NCI-H2107 treated with DMSO at 0.1 percent for 48 hours (cell line): ENCODE data around the gene RXRB.

ENCODE experiments used
- DNase-seq: peaks from one replicate; lab custom pipeline; 2025; ENCODE audit not compliant: unreplicated experiment; lab: John Stamatoyannopoulos, UW

RXRB gene

GRCh38 chr6:33212857-33213165, 12.3 kb upstream of the RXRB start:
- DNase-seq = no peak

GRCh38 chr6:33211666-33212422, 11.4 kb upstream of the RXRB start:
- DNase-seq = no peak

DNA sequence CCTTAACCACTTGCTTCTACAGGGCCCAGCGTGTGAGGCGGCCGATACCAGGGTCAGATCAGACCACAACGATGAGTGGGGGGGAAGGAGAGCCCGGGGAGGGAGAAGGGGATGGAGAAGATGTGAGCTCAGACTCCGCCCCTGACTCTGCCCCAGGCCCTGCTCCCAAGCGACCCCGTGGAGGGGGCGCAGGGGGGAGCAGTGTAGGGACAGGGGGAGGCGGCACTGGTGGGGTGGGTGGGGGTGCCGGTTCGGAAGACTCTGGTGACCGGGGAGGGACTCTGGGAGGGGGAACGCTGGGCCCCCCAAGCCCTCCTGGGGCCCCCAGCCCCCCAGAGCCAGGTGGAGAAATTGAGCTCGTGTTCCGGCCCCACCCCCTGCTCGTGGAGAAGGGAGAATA, 10.7 kb upstream of the RXRB start:
- no peak for DNase-seq

GRCh38 chr6:33209856-33210255, 9.4 kb upstream of the RXRB start:
- DNase-seq = no peak

DNA sequence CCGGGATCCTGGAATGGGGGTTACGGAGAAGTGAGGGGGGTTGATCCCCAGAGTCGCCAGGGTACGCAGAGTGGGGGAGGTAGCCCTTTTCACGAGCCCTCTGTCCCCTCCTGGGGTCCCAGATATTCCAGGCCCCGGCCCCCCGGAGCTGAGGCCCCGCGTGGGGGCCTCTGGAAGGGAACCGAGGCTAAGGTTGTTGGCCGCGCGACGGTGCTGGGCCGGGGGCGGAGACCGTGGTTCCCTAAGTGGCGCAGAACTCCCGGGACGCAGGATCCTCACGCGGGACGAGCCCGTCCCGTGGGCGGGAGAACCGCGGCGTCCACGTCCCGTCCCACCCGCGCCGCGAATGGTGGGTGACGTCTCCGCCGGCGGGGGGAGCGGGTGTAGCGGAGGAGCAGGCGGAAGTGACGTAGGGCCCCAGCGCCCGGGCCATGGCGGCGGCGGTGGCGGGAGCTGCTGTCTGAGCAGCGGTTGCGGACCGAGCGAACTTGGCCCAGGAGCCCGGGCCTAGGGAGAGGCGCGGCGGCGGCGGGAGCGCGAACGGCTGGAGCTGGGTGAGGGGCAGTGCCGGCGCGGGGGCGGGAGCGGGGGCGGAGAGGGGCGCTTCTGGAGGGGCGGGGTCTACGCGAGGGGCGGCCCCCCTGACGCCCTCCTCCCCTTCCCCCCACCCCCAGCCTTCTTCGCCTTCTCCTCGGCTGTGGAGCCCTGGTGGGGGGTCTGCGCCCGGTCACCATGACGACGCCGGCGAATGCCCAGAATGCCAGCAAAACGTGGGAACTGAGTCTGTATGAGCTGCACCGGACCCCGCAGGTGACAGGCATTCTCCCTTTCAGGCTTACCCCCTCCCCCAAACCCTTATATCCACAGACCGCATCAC, 7.9 kb upstream of the RXRB start, which contains the start of gene RING1:
RING1 (plus strand) TSS at position 410 of the 877 bp plus-strand sequence; CDS start at position 733, 323 bp downstream.
- peak; percentile 17 for DNase-seq

DNA sequence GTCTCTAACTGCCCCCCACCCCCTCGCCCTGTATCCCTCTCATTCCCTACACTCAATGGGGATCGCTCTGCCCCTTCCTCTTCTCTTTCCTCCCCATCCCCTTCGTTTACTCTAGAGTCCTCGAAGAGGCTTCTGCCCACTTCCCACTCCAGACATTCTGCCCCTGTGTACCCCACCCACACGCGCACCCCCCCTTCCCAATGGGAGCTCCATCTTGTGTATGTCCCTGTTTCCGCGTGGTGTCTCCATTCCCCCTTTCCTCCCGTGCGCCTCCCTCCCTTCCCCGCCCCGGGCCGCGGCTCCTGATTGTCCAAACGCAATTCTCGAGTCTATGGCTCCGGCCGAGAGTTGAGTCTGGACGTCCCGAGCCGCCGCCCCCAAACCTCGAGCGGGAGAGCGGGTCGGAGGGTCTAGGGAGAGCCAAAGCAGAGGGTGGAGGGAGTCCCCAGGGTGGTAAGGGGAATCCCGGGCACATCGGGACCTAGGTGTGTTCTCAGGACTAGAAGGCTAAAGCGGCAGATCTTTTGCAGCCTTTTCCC, 7.2 kb upstream of the RXRB start:
- DNase-seq = no peak

DNA sequence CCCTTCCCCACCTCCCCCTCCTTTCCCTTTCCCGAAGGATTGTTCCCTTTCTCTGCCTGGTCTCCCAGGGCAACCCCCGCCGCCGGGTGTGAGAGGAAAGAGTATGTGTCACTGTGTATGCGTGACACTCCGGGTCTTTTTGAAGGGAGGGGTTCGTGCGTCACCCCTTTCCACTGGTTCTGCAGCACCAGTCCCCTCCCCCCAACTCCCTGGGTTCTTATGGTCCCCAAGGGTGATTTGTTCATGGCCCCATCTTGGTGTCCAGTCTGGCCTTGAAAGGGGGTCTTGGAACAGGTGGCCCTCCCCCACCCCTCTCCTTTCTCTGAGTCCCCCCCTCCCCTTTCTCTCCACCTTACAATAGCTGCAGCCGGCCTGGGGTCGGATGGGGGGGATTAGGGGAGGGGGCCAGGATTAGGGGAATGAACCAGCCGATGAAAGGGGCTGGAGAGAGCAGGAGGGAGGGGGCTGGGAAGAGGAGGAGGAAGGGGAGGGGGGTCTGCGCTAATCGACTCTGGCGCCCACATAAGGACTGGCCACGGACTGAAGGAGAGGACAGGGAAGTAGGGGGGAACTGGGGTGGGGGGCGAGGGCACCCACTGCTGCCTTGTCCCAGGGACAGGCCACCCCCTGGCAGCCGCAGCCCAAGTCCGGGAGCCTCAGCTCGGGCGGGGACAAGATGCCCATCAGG, 6.5 kb upstream of the RXRB start:
- no peak for DNase-seq

DNA sequence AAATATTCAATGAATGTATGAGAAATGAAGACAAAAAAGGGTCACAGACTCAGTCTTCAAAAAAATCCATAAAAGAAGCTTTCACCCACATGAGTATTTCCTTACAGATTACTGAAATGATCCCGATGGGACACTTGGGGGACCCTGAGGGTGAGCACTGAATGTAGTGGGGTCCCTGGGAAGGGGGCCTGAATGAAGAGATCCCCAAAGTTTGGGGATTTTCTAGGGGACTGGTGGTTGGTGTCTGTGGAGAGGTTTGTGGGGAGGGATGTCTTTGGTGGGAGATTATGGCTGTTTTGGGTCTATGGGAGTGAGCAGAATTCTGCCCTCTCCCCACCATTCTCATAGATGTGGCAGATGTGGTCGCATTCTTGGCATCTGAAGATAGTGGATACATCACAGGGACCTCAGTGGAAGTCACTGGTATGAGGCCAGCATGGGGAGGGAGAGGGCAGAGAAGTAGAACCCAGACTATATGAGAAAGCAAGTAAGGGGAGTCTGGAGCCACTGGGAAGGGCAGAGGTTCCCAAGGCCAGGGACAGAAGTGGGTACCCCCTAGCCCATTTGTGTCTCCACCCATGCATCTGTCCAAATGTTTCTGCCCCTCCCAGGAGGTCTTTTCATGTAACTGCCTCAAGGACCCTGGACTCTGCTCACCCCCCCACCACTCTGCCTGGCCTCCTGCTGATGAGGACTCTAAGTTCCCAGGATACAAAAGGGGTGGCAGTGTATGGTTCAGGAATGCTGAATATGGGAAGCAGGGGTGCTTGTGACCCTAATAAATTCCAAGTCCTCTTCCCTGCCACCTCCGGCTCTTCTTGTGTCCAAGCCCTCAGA, 5.8 kb upstream of the RXRB start:
- DNase-seq = no peak

- no peak for DNase-seq
These were observed 4.9 kb upstream of the RXRB start for GRCh38 chr6:33205191-33206026.

DNA sequence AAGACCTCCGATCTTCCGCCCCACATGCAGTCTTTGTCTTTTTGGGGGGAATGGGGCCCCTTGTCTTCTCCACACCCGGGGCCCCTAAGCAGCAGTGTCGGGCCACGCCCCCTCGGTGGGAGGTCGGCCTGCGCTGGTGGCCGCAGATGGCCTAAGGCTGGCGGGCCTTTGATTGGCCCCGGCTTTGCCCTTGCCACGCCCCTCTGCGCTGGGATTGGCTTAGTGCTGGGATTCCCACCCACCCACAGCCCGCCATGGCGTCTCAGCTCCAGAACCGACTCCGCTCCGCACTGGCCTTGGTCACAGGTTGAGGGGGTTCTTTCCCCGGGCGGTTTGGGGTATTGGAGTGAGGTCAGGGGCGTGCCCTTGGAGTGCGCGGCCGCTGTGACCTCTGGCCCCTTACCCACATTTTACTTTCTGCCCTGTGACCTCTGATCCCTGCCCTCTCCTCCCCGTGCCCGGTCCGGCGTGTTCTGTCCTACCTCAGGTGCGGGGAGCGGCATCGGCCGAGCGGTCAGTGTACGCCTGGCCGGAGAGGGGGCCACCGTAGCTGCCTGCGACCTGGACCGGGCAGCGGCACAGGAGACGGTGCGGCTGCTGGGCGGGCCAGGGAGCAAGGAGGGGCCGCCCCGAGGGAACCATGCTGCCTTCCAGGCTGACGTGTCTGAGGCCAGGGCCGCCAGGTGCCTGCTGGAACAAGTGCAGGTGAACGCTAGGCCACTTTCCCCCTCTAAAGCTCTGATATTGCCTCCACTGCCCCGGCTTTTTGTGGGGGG, 4.1 kb upstream of the RXRB start, which contains the start of gene HSD17B8:
HSD17B8 (plus strand) TSS at position 241 of the 776 bp plus-strand sequence; CDS start at position 255, 14 bp downstream.
- peak; percentile 58 for DNase-seq

DNA sequence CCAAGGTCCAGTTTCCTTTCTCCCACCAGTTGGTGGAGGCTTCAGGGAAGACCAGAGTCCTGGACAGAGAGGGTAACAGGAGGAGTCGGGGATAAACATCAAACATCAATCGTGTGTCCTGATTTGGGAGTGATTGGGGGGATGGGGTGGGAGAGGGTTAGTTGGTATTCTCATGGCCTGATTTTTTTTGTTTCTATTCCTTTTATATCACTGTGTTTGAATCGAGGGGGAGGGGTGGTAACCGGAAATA, 3.6 kb upstream of the RXRB start:
- no peak for DNase-seq

DNA sequence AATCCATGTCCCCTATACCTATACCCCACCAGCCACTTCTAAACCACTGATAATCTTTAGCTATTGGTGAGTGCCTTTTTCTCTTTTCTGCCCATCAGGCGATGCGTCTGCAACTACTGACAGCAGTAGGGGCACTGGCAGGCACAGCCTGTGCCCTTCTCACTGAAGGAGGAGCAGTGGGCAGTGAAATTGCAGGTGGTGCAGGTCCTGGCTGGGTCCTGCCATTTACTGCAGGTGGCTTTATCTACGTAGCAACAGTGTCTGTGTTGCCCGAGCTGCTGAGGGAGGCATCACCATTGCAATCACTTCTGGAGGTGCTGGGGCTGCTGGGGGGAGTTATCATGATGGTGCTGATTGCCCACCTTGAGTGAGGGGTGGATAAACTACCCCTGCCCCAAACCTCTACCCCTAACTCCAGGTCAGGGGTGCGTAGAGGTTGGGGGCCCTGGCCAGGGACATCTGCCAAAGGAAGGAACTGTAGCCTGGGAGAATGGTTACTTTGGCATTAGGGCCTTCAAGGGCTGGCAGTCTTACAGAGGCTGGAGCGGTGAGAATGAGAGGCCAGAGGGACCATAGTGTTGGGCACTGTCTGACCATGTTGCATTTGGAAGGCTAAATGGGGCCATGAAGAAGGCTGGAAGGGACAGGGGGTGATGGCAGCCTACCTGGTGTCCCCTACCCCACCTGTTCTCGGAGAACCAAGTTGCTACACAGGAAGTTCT, 3.1 kb upstream of the RXRB start:
- no peak for DNase-seq

DNA sequence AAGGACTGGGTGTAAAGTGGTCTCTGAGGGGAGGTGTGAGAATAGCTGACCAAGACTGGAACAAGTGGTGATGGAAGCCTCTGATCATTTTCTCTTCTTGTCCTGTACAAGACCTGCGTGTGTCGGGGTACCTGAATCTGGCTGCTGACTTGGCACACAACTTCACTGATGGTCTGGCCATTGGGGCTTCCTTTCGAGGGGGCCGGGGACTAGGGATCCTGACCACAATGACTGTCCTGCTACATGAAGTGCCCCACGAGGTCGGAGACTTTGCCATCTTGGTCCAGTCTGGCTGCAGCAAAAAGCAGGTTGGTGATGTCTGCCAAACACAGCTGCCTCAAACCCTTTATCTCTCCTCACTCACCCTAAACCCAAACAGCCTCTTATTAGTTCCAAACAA, 2.3 kb upstream of the RXRB start:
- no peak for DNase-seq

DNA sequence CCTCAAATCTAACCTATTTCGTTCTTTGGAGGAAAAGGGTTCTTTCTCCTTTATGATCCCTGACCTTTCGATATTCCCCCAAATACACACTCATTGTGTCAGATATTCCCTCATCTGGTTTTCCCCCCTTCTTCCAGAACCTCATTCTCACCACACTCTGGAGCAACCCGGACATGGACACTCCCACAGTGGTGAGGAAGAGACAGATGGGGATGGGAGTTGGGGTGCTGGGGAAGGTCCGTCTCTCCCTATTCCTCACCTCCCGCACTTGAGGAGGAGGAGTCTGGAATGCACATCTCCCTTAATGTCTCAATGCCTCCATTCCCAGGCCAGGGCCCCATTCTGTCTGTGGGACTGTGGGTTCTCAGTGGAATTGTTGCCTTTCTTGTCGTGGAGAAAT, 1.5 kb upstream of the RXRB start:
- no peak for DNase-seq

DNA sequence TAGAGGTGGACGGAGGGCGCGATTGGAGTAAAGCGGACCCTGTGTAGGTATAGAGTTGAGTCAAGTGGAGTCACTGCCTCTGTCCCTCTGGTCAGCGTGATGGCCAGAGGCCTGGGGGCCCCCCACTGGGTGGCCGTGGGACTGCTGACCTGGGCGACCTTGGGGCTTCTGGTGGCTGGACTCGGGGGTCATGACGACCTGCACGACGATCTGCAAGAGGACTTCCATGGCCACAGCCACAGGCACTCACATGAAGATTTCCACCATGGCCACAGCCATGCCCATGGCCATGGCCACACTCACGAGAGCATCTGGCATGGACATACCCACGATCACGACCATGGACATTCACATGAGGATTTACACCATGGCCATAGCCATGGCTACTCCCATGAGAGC, 681 bp upstream of the RXRB start:
- no peak for DNase-seq

GRCh38 chr6:33199687-33200218, 712 bp downstream of the RXRB start:
- no peak for DNase-seq

- no peak for DNase-seq
These were observed 1.5 kb downstream of the RXRB start for GRCh38 chr6:33198853-33199436.
